Neural progenitor cell (in vitro differentiated cells): Measurements from ENCODE around the gene C3orf20. TPM values are rescaled to one million over a fixed set of nuclear protein-coding genes. Genes with fewer than 3 reads are reported as not detected.

Experiments used
- DNase-seq: peaks from one replicate; pipeline ENCODE4 v3.0.0-alpha.2; 2016; ENCODE audit warnings: low spot score
- H2AFZ ChIP-seq: fragments of 200-600 bp; sonication (generic); replicated peaks from 2 replicates; pipeline ENCODE4 v1.6.1; 2016; ENCODE audit warnings: antibody characterized with exemption
- H3F3A ChIP-seq: fragments of 200-600 bp; sonication (generic); 2 replicates; pipeline ENCODE4 v1.6.1; 2016; ENCODE audit warnings: antibody characterized with exemption, low read depth
- H3K27ac ChIP-seq: fragments of 200-600 bp; sonication (generic); 2 replicates; pipeline ENCODE4 v1.5.1; 2016; ENCODE audit warnings: mild to moderate bottlenecking
- H3K27me3 ChIP-seq: fragments of 200-600 bp; sonication (generic); 2 replicates; pipeline ENCODE4 v1.6.1; 2016; ENCODE audit warnings: mild to moderate bottlenecking, moderate library complexity
- H3K36me3 ChIP-seq: fragments of 200-600 bp; sonication (generic); 2 replicates; pipeline ENCODE4 v1.5.1; 2016
- H3K4me1 ChIP-seq: fragments of 200-600 bp; sonication (generic); 2 replicates; pipeline ENCODE4 v1.6.1; 2016; ENCODE audit warnings: mixed run types
- H3K4me2 ChIP-seq: fragments of 200-600 bp; sonication (generic); 2 replicates; pipeline ENCODE4 v1.6.1; 2016
- H3K4me3 ChIP-seq: fragments of 200-600 bp; sonication (generic); 2 replicates; pipeline ENCODE4 v1.5.1; 2016
- H3K79me2 ChIP-seq: fragments of 200-600 bp; sonication (generic); 2 replicates; pipeline ENCODE4 v1.6.1; 2016; ENCODE audit warnings: low read depth
- H3K9ac ChIP-seq: fragments of 200-600 bp; sonication (generic); 2 replicates; pipeline ENCODE4 v1.6.1; 2016
- H3K9me3 ChIP-seq: fragments of 200-600 bp; sonication (generic); 2 replicates; pipeline ENCODE4 v1.5.1; 2016; ENCODE audit warnings: low read depth
- H4K20me1 ChIP-seq: fragments of 200-600 bp; sonication (generic); 2 replicates; pipeline ENCODE4 v1.6.1; 2016; ENCODE audit warnings: low read depth
- H3K27ac Mint-ChIP-seq: 3 replicates; pipeline ENCODE4 v1.8.0; 2021; ENCODE audit warnings: mixed read lengths
- H3K27me3 Mint-ChIP-seq: 2 replicates; pipeline ENCODE4 v1.8.0; 2022; ENCODE audit warnings: low read depth, mild to moderate bottlenecking, inconsistent platforms, moderate library complexity, mixed read lengths; ENCODE audit not compliant: insufficient read depth
- H3K36me3 Mint-ChIP-seq: 3 replicates; pipeline ENCODE4 v1.8.0; 2021; ENCODE audit warnings: mixed read lengths
- H3K4me1 Mint-ChIP-seq: 3 replicates; pipeline ENCODE4 v1.8.0; 2021; ENCODE audit warnings: mixed read lengths
- H3K4me3 Mint-ChIP-seq: 3 replicates; pipeline ENCODE4 v1.8.0; 2021; ENCODE audit warnings: mild to moderate bottlenecking, moderate library complexity, mixed read lengths
- H3K9me3 Mint-ChIP-seq: 3 replicates; pipeline ENCODE4 v1.8.0; 2020; ENCODE audit warnings: mixed read lengths
- EZH2 ChIP-seq: fragments of 200-600 bp; sonication (generic); IDR thresholded peaks from 2 replicates; pipeline ENCODE4 v1.6.1; 2017; ENCODE audit warnings: antibody characterized with exemption, mild to moderate bottlenecking, moderate library complexity
- EZH2phosphoT487 ChIP-seq: fragments of 200-600 bp; sonication (generic); IDR thresholded peaks from 2 replicates; pipeline ENCODE4 v1.6.1; 2017; ENCODE audit warnings: antibody characterized with exemption
- total RNA-seq: library from RNA; depleted of rRNA; stranded (reverse); fragments of >200 nt; gene quantifications from 2 replicates; pipeline ENCODE4 v1.2.3, GENCODE V29; 2015; ENCODE audit warnings: low replicate concordance
- TF ChIP-seq, protein P1 (sequence below): fragments of 200-600 bp; sonication (generic); IDR thresholded peaks from 2 replicates; pipeline ENCODE4 v1.5.1; 2017; ENCODE audit warnings: antibody characterized with exemption, mild to moderate bottlenecking

Gene C3orf20
- total RNA-seq, 1 donor from 2014 or later = not detected

DNA sequence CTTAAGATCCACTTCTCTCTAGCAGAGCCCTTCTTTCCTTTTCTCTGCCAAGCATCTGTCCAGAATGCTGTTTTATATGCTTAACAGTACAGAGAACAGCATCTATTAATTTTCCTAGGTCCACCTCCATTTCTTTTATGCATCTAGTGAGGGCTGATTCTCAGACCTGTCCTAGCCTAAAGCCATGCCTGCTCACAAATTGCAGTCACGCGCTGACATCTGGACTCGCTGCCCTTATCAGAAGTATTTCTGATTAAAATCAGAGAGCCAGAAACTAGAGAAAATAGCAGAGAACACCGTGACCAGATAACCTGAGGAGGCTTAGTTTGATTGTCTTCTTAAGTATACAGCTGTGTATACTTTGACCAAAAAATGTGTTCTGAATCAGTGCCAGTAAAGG is 1.9 kb downstream of the C3orf20 start:
- no peak for DNase-seq
- Histone ChIP-seq H3K9ac (no peak overlapping the region), H3F3A (no peaks in the 10 kb centered on the region), H3K27me3 (no peaks in the 10 kb centered on the region), H3K79me2 (no peaks in the 10 kb centered on the region), H3K4me1 (no peaks in the 10 kb centered on the region), H3K9me3 (no peaks in the 10 kb centered on the region), H3K4me2 (no peak overlapping the region), H3K27ac (no peak overlapping the region), H3K36me3 (no peaks in the 10 kb centered on the region), H4K20me1 (no peaks in the 10 kb centered on the region), H3K4me3 (no peak overlapping the region), H2AFZ (no peak overlapping the region)
- peaks cover 3% of the 10 kb centered on the region for H3K4me1 Mint-ChIP-seq
- TF ChIP-seq EZH2phosphoT487 = no peak
- TF ChIP-seq EZH2 = no peak
- TF ChIP-seq, protein P1, sequence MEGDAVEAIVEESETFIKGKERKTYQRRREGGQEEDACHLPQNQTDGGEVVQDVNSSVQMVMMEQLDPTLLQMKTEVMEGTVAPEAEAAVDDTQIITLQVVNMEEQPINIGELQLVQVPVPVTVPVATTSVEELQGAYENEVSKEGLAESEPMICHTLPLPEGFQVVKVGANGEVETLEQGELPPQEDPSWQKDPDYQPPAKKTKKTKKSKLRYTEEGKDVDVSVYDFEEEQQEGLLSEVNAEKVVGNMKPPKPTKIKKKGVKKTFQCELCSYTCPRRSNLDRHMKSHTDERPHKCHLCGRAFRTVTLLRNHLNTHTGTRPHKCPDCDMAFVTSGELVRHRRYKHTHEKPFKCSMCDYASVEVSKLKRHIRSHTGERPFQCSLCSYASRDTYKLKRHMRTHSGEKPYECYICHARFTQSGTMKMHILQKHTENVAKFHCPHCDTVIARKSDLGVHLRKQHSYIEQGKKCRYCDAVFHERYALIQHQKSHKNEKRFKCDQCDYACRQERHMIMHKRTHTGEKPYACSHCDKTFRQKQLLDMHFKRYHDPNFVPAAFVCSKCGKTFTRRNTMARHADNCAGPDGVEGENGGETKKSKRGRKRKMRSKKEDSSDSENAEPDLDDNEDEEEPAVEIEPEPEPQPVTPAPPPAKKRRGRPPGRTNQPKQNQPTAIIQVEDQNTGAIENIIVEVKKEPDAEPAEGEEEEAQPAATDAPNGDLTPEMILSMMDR = no peak
- no peak overlapping the region for H3K4me3 Mint-ChIP-seq
- peak overlapping the region; percentile 43 for H3K27ac Mint-ChIP-seq
- peaks cover 7% of the 10 kb centered on the region for H3K27me3 Mint-ChIP-seq
- H3K36me3 Mint-ChIP-seq = peaks cover 1% of the 10 kb centered on the region
- H3K9me3 Mint-ChIP-seq = peaks cover 5% of the 10 kb centered on the region

DNA sequence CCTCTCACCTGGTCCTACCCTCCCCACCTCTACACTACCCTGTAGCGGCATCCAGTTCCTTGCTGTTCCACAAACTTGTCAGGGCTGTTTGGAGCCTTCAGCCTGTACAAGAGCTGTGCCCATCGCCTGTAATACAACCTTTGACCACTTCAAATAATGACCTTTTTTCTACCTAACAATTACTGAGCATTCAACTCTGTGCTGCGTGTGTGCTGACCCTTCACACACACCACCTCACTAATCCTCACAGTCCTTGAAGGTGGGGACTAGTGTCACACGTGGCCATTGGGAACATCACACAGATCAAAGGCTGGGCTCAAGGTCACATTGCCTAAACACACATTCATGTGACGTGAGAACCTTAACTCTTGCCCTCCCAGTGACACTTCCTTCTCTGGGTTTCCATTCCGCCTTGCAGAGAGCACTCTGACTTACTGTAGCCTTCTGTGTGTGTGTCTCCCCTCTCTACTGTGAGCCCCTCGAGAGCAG is 3.1 kb downstream of the C3orf20 start:
- Histone ChIP-seq H3K36me3 (no peaks in the 10 kb centered on the region), H3K27me3 (no peaks in the 10 kb centered on the region), H3K9ac (no peak overlapping the region), H4K20me1 (no peaks in the 10 kb centered on the region), H3K4me3 (no peak overlapping the region), H3K4me2 (no peak overlapping the region), H3K79me2 (no peaks in the 10 kb centered on the region), H3F3A (no peaks in the 10 kb centered on the region), H3K9me3 (no peaks in the 10 kb centered on the region), H2AFZ (no peak overlapping the region), H3K4me1 (no peaks in the 10 kb centered on the region), H3K27ac (no peak overlapping the region)
- Mint-ChIP-seq H3K4me1 (peaks cover 3% of the 10 kb centered on the region), H3K9me3 (peaks cover 5% of the 10 kb centered on the region), H3K4me3 (no peak overlapping the region), H3K27ac (no peak overlapping the region), H3K36me3 (peaks cover 1% of the 10 kb centered on the region), H3K27me3 (peaks cover 7% of the 10 kb centered on the region)
- DNase-seq = no peak
- TF ChIP-seq, protein P1 = no peak
- no peak for TF ChIP-seq EZH2phosphoT487
- TF ChIP-seq EZH2 = no peak

DNA sequence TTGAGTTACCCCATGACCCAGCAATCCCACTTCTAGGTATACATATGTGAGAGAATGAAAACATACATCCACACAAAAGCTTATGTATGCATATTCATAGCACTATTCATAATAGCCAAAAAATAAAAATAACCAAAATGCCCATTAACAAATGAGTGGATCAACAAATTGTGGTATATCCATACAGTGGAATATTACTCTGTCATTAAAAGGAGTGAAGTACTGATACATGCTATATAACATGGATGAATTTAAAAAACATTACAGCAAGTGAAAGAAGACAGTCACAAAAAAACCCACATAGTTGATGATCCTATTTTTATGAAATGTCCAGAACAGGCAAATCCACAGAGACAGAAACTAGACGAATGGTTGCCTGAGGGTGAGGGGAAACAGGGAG is 5.2 kb downstream of the C3orf20 start:
- Histone ChIP-seq H3K79me2 (no peaks in the 10 kb centered on the region), H3K27me3 (no peaks in the 10 kb centered on the region), H3F3A (no peaks in the 10 kb centered on the region), H2AFZ (no peak overlapping the region), H3K9me3 (no peaks in the 10 kb centered on the region), H3K4me1 (no peaks in the 10 kb centered on the region), H4K20me1 (no peaks in the 10 kb centered on the region), H3K27ac (no peak overlapping the region), H3K36me3 (no peaks in the 10 kb centered on the region), H3K4me2 (no peak overlapping the region), H3K9ac (no peak overlapping the region), H3K4me3 (no peak overlapping the region)
- Mint-ChIP-seq H3K4me1 (peaks cover 3% of the 10 kb centered on the region), H3K9me3 (peaks cover 5% of the 10 kb centered on the region), H3K27ac (no peak overlapping the region), H3K4me3 (no peak overlapping the region), H3K36me3 (no peaks in the 10 kb centered on the region), H3K27me3 (peaks cover 7% of the 10 kb centered on the region)
- TF ChIP-seq EZH2 = no peak
- TF ChIP-seq, protein P1 = no peak
- no peak for DNase-seq
